Chondrocyte (in vitro differentiated cells): ENCODE results near the gene RPUSD1. TPM values are rescaled to one million over a fixed set of nuclear protein-coding genes. Genes with fewer than 3 reads are reported as not detected.

Experiments
- DNase-seq: peaks from one replicate; pipeline ENCODE4 v3.0.0; 2021; ENCODE audit warnings: mixed read lengths, low spot score
- H3K27ac Mint-ChIP-seq: one replicate; pipeline ENCODE4 v1.8.0; 2021; ENCODE audit warnings: mild to moderate bottlenecking, moderate library complexity, mixed read lengths; ENCODE audit not compliant: unreplicated experiment
- H3K27me3 Mint-ChIP-seq: 2 replicates; pipeline ENCODE4 v1.8.0; 2021; ENCODE audit warnings: low read depth, mixed read lengths
- H3K36me3 Mint-ChIP-seq: 2 replicates; pipeline ENCODE4 v1.8.0; 2021; ENCODE audit warnings: low read depth, mixed read lengths
- H3K4me1 Mint-ChIP-seq: 2 replicates; pipeline ENCODE4 v1.8.0; 2021; ENCODE audit warnings: low read depth, mild to moderate bottlenecking, mixed read lengths
- H3K4me3 Mint-ChIP-seq: one replicate; pipeline ENCODE4 v1.8.0; 2021; ENCODE audit warnings: mild to moderate bottlenecking, moderate library complexity, mixed read lengths; ENCODE audit not compliant: unreplicated experiment
- H3K9me3 Mint-ChIP-seq: 2 replicates; pipeline ENCODE4 v1.8.0; 2021; ENCODE audit warnings: low read depth, mixed read lengths
- CTCF ChIP-seq: fragments of 200-600 bp; sonication (generic); IDR thresholded peaks from 2 replicates; pipeline ENCODE4 v1.5.0; 2021; ENCODE audit warnings: antibody characterized with exemption, mild to moderate bottlenecking, moderate library complexity
- total RNA-seq: library from RNA; stranded (reverse); gene quantifications from 3 replicates; pipeline ENCODE4 v1.2.1, GENCODE V29; 2021

RPUSD1 gene
- total RNA-seq, 1 donor from 2014 or later: 19.6 TPM

GRCh38 chr16:804193-805048 is 16.2 kb upstream of the RPUSD1 start:
- no peaks in the 10 kb centered on the region for H3K9me3 Mint-ChIP-seq
- no peak for DNase-seq
- no peak overlapping the region for H3K4me3 Mint-ChIP-seq
- peaks cover 22% of the 10 kb centered on the region for H3K27me3 Mint-ChIP-seq
- H3K36me3 Mint-ChIP-seq: no peaks in the 10 kb centered on the region
- no peak overlapping the region for H3K27ac Mint-ChIP-seq
- peaks cover 8% of the 10 kb centered on the region for H3K4me1 Mint-ChIP-seq
- TF ChIP-seq CTCF: no peak

- Mint-ChIP-seq H3K36me3 (no peaks in the 10 kb centered on the region), H3K27ac (no peak overlapping the region), H3K9me3 (no peaks in the 10 kb centered on the region), H3K4me1 (peaks cover 8% of the 10 kb centered on the region), H3K27me3 (peaks cover 21% of the 10 kb centered on the region), H3K4me3 (no peak overlapping the region)
- no peak for TF ChIP-seq CTCF
- no peak for DNase-seq
These were observed 15.5 kb upstream of the RPUSD1 start for GRCh38 chr16:803754-804080.

- Mint-ChIP-seq H3K4me3 (no peak overlapping the region), H3K27ac (no peak overlapping the region), H3K4me1 (peaks cover 4% of the 10 kb centered on the region), H3K36me3 (no peaks in the 10 kb centered on the region), H3K9me3 (no peaks in the 10 kb centered on the region), H3K27me3 (peaks cover 23% of the 10 kb centered on the region)
- DNase-seq: no peak
- no peak for TF ChIP-seq CTCF
These were observed 15.0 kb upstream of the RPUSD1 start for GRCh38 chr16:802914-803753.

- no peak for DNase-seq
These were observed 14.3 kb upstream of the RPUSD1 start for GRCh38 chr16:802461-802860.

More at GRCh38 chr16:802461-802860, 14.3 kb upstream of the RPUSD1 start:
- H3K9me3 Mint-ChIP-seq: no peaks in the 10 kb centered on the region
- TF ChIP-seq CTCF: no peak
- no peak overlapping the region for H3K4me3 Mint-ChIP-seq
- H3K4me1 Mint-ChIP-seq: no peaks in the 10 kb centered on the region
- peaks cover 2% of the 10 kb centered on the region for H3K36me3 Mint-ChIP-seq
- no peak overlapping the region for H3K27ac Mint-ChIP-seq
- H3K27me3 Mint-ChIP-seq: peaks cover 24% of the 10 kb centered on the region
